ENCODE measurements around the gene DOK4. TPM values are rescaled to one million over a fixed set of nuclear protein-coding genes. Genes with fewer than 3 reads are reported as not detected.

DOK4 gene
- total and polyA plus RNA-seq, 3 donors from 2014 or later, result 15.5 to 32.9 (median 25.3) TPM

DNA sequence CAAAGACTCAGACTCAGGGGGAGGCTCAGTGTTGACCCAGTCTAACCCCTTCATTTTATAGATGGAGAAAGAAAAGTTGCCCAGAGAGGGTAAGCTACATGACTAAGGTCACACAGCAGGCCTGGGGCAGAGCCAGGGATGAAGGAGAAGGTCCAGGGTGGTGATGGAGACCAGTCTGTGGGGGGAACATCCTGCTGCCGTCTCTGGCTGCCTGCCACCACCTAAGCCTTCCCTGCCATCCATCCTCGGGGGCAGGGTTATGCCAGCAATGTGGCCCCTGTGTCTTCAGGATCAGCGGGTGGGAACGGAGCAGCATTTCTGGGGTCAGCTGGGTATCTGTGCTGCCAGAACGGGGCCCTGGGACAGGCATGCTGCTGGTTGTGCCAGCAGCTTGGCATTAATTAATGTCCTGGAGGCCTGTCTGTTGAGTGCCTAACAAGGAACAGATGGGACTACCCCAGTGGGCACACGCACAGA lies 5.5 kb downstream of the DOK4 start:
- Histone ChIP-seq H3K4me3 (no peak overlapping the region), H3K36me3 (ENCODE audit: low read depth, missing control alignments) (no peaks in the 10 kb centered on the region), H3K4me1 (peaks cover 34% of the 10 kb centered on the region), H3K27me3 (no peaks in the 10 kb centered on the region), H3K9me3 (no peaks in the 10 kb centered on the region), H3K27ac (no peak overlapping the region)
- 80 to 83% methylated on average over 3 to 6 of the region's 6 CpGs for WGBS, 2 donors
- intact Hi-C loops (cut with DNase I; ENCODE audit: low total_unique reads), result no loop called here
- no peak for DNase-seq
- TF ChIP-seq, protein P1, sequence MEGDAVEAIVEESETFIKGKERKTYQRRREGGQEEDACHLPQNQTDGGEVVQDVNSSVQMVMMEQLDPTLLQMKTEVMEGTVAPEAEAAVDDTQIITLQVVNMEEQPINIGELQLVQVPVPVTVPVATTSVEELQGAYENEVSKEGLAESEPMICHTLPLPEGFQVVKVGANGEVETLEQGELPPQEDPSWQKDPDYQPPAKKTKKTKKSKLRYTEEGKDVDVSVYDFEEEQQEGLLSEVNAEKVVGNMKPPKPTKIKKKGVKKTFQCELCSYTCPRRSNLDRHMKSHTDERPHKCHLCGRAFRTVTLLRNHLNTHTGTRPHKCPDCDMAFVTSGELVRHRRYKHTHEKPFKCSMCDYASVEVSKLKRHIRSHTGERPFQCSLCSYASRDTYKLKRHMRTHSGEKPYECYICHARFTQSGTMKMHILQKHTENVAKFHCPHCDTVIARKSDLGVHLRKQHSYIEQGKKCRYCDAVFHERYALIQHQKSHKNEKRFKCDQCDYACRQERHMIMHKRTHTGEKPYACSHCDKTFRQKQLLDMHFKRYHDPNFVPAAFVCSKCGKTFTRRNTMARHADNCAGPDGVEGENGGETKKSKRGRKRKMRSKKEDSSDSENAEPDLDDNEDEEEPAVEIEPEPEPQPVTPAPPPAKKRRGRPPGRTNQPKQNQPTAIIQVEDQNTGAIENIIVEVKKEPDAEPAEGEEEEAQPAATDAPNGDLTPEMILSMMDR (IDR thresholded peaks at IDR 0.05), result no peak
- TF ChIP-seq POLR2A (IDR thresholded peaks at IDR 0.05), result no peak

DNA sequence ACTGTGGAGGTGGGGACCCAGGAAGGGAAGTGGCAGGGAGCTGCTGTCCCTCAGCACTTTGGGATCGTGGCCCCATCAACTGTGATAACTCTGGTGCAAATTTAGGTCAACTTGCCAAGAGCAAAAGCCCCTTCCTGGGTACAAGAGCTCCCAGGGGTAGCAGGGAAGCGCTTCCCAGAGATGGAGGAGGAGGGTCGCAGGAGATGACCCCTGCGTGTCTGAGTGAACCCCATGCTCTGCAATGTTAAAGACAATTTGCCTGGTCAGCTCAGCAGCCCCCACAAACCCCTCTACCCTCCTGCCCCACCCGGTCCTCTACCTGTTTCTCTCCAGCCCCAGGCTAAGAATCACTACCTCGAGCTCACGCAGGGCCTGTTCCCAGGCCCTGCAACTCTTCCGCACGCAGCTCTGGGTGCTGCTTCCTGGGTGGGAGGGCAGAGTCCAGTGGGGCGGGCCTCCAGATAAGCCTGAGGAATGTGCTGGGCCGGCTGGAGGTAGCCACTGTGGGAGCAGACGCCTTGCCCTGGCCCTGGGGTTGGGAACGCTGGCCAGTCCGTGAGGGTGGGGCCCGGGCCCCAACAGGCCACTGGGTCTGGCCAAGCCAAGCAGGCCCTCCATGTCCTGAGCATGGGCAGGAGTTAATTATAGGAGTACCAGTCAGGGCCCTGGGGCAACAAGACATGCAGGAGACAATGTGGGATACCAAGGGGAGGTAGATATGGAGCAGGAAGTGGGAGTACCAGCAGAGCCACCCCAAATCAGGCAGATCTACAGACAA lies 6.1 kb downstream of the DOK4 start:
- Histone ChIP-seq H3K4me3 (peak overlapping the region in 1 of 2 donors; percentile 43), H3K9me3 (no peaks in the 10 kb centered on the region), H3K27ac (no peak overlapping the region), H3K4me1 (peaks cover 29% of the 10 kb centered on the region), H3K27me3 (no peaks in the 10 kb centered on the region), H3K36me3 (ENCODE audit: low read depth, missing control alignments) (no peaks in the 10 kb centered on the region)
- 45 to 66% methylated on average over 2 to 15 of the region's 15 CpGs for WGBS, 2 donors
- no peak for TF ChIP-seq POLR2A (IDR thresholded peaks at IDR 0.05)
- TF ChIP-seq, protein P1 (IDR thresholded peaks at IDR 0.05), result no peak
- DNase-seq, result peak; percentile 79
- intact Hi-C loops (cut with DNase I; ENCODE audit: low total_unique reads), result no loop called here

DNA sequence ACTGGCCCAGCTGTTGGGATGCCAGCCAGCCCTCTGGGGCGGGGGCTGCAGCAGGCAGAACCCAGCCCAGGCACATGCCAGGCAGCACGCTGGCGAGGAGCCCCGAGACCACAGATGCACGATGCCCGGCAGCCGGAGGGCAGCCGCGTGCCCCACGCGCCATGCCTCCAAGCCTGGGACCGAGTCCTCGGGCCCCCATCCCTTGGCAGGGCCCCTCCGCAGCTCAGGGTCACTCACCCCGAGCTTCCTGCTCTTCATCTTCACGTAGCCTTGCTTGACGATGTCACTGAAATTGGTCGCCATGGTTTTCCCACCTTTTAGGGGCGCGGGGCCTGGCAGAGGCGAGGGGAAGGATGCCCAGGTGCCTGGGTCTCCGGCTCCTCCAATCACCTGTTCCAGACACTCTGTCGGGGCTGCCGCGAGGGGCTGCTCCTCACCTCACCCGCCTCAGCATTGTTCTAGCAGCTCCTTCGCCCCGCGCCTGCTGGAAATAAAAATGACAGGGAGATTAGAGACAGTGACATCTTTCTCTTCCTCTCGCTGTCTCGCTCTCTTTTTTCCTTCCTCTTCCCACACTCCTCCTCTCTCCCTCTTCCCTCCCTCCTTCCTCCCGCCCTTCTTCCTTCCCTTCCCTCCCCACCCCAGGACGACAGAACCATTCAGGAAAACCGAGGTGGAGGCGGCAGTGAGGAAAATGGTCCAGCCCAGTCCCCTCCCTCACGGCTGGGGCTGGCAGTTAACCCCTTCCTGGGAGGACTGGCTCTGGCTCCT lies 6.9 kb downstream of the DOK4 start:
- intact Hi-C loops (cut with DNase I; ENCODE audit: low total_unique reads), result no loop called here
- TF ChIP-seq, protein P1 (IDR thresholded peaks at IDR 0.05), result no peak
- no peak for TF ChIP-seq POLR2A (IDR thresholded peaks at IDR 0.05)
- Histone ChIP-seq H3K27ac (no peak overlapping the region), H3K4me1 (peaks cover 27% of the 10 kb centered on the region), H3K36me3 (ENCODE audit: low read depth, missing control alignments) (no peaks in the 10 kb centered on the region), H3K4me3 (peak overlapping the region in 1 of 2 donors; percentile 43), H3K27me3 (no peaks in the 10 kb centered on the region), H3K9me3 (no peaks in the 10 kb centered on the region)
- DNase-seq, result no peak
- 28 to 45% methylated on average over 30 to 36 of the region's 36 CpGs for WGBS, 2 donors

DNA sequence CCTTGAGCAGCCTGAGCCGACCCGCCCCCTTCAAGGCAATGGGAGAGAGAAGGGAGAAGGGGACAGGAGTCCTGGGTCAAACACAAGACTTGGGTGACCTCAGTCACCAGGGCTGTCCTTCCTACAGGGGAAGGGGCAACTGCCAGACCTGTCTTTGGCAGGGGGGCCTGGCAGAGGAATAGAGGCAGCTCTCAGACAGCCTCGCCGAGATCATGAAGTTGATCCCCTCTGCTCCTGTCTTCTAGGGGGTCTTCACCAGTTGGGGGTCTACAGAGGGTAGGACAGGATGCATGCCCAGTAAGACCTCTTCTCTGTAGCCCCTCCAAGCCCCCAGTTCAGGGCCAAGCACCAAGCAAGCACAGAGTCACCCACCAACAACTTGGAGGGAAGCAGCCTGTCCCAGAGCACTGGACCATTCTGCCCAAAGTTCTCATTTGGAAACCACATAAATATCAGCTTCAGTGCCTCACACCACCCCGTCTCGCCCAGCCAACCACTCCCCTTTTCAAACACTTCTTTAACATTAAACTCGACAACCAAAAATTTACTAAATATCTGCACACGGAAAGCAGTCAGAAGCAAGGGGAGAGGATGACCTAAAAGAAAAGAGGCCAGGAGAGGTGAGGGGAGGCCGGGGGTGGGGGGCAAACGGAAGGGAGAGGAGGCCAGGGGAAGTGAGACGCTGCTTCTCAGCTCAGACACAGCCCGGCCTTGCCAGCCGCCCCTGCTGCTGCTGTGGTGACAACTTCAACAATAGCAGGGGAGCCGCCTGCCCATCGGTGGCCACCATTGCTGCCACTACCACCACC lies 7.7 kb downstream of the DOK4 start:
- Histone ChIP-seq H3K4me1 (peaks cover 27% of the 10 kb centered on the region), H3K27ac (no peak overlapping the region), H3K9me3 (no peaks in the 10 kb centered on the region), H3K36me3 (ENCODE audit: low read depth, missing control alignments) (no peaks in the 10 kb centered on the region), H3K27me3 (no peaks in the 10 kb centered on the region), H3K4me3 (peak overlapping the region in 1 of 2 donors; percentile 43)
- intact Hi-C loops (cut with DNase I; ENCODE audit: low total_unique reads), result no loop called here
- WGBS, 2 donors, result 53 to 73% methylated on average over 11 to 15 of the region's 15 CpGs
- no peak for TF ChIP-seq POLR2A (IDR thresholded peaks at IDR 0.05)
- TF ChIP-seq, protein P1 (IDR thresholded peaks at IDR 0.05), result no peak
- DNase-seq, result no peak

Measured in testis (tissue), 3 donors.